Fibroblast of pulmonary artery (primary cell): ENCODE results near the gene PPP1R13L.

Experiments
- DNase-seq: peaks from one replicate; pipeline ENCODE4 v3.0.0-alpha.2; 2010; ENCODE audit warnings: low read depth
- H3K4me3 ChIP-seq: replicated peaks from 2 replicates; pipeline ENCODE4 v1.5.1; 2011; ENCODE audit warnings: low read depth, mild to moderate bottlenecking, control low read depth, low read length, moderate library complexity
- CTCF ChIP-seq: IDR thresholded peaks from 2 replicates; pipeline ENCODE4 v1.5.1; 2011; ENCODE audit warnings: mild to moderate bottlenecking, control low read depth, low read length, inconsistent platforms; ENCODE audit errors: missing control alignments

Gene PPP1R13L

GRCh38 chr19:45349430-45349941 lies 55.4 kb downstream of the PPP1R13L start:
- H3K4me3 ChIP-seq, result no peak overlapping the region
- no peak for DNase-seq
- TF ChIP-seq CTCF, result no peak

- no peak for DNase-seq
- no peak overlapping the region for H3K4me3 ChIP-seq
- TF ChIP-seq CTCF, result no peak
Measured at GRCh38 chr19:45349126-45349415, 55.8 kb downstream of the PPP1R13L start.

GRCh38 chr19:45348367-45349125 lies 56.3 kb downstream of the PPP1R13L start:
- no peak for DNase-seq
- H3K4me3 ChIP-seq, result no peak overlapping the region
- TF ChIP-seq CTCF, result no peak

- no peak overlapping the region for H3K4me3 ChIP-seq
- DNase-seq, result no peak
- no peak for TF ChIP-seq CTCF
Measured at GRCh38 chr19:45347570-45348366, 57.1 kb downstream of the PPP1R13L start.

GRCh38 chr19:45346449-45346848 lies 58.4 kb downstream of the PPP1R13L start:
- no peak for DNase-seq
- no peak overlapping the region for H3K4me3 ChIP-seq

GRCh38 chr19:45345506-45345860 lies 59.4 kb downstream of the PPP1R13L start:
- no peak overlapping the region for H3K4me3 ChIP-seq
- DNase-seq, result no peak
- no peak for TF ChIP-seq CTCF

More at GRCh38 chr19:45346449-45346848, 58.4 kb downstream of the PPP1R13L start:
- TF ChIP-seq CTCF, result no peak
